Gastrocnemius medialis (tissue), 4 donors: ENCODE data around the gene KLHL6. TPM values are rescaled to one million over a fixed set of nuclear protein-coding genes. Genes with fewer than 3 reads are reported as not detected.

Source experiments
- ATAC-seq, 2 donors: fragments of 150-250 bp; one replicate each; pipeline ENCODE4 v1.9.1; 2016
- DNase-seq, 2 donors: peaks; one replicate each; pipeline ENCODE4 v3.0.0-alpha.2; 2019
- H3K27ac ChIP-seq, 4 donors: fragments of 200-600 bp; sonication (generic); 1 replicate in 1 of 4; 2 replicates in 3 of 4; pipeline ENCODE4 v1.5.1; 2016 to 2018; ENCODE audit warnings: mild to moderate bottlenecking in 2 of 4, moderate library complexity in 1 of 4
- H3K27me3 ChIP-seq, 3 donors: fragments of 200-600 bp; sonication (generic) in 2 of 3; 1 replicate in 1 of 3; 2 replicates in 2 of 3; pipeline versions ENCODE4 v1.5.1 to v1.6.0; 2016 to 2019; ENCODE audit warnings: mild to moderate bottlenecking in 1 of 3, moderate library complexity in 1 of 3
- H3K36me3 ChIP-seq, 2 donors: fragments of 200-600 bp; sonication (generic) in 1 of 2; one replicate each; pipeline ENCODE4 v1.5.1; 2017 to 2018
- H3K4me1 ChIP-seq, 2 donors: fragments of 200-600 bp; sonication (generic) in 1 of 2; one replicate each; pipeline ENCODE4 v1.5.1; 2016 to 2017; ENCODE audit warnings: mild to moderate bottlenecking in 2 of 2
- H3K4me3 ChIP-seq, 4 donors: fragments of 200-600 bp; sonication (generic) in 3 of 4; 1 replicate in 1 of 4; 2 replicates in 3 of 4; pipeline ENCODE4 v1.5.1; 2016 to 2019; ENCODE audit warnings: mild to moderate bottlenecking in 2 of 4
- H3K9me3 ChIP-seq, 3 donors: fragments of 200-600 bp; sonication (generic) in 2 of 3; 1 replicate in 1 of 3; 2 replicates in 2 of 3; pipeline ENCODE4 v1.5.1; 2016 to 2019
- CTCF ChIP-seq, 5 experiments: fragments of 450-650 bp in 3 of 5; fragments of 200-600 bp in 2 of 5; sonication (generic) in 2 of 5; IDR thresholded peaks in 4 of 5; conservative IDR thresholded peaks in 1 of 5; 1 replicate in 4 of 5; 2 replicates in 1 of 5; pipeline ENCODE4 v1.5.1; 2016 to 2019; ENCODE audit warnings: antibody characterized with exemption in 5 of 5, mild to moderate bottlenecking in 3 of 5, moderate library complexity in 3 of 5
- POLR2A ChIP-seq, 2 donors: fragments of 450-650 bp; IDR thresholded peaks; one replicate each; pipeline ENCODE4 v1.6.1; 2017; ENCODE audit warnings: antibody characterized with exemption in 2 of 2, mild to moderate bottlenecking in 2 of 2, moderate library complexity in 2 of 2
- in situ Hi-C, 4 donors: fragments of 200-750 bp; cut with MboI; loops; one replicate each; pipeline versions ENCODE4 v1.15.0 to v1.8.0; 2017; ENCODE audit warnings: low sequenced_read_pairs in 4 of 4
- intact Hi-C: fragments of 100-400 bp; cut with DNase I; formaldehyde crosslinking; loops from one replicate; pipeline ENCODE4 v1.15.1; 2023; ENCODE audit warnings: low total_unique reads
- total RNA-seq, 4 donors: library from RNA; depleted of rRNA; stranded (reverse); fragments of >200 nt; gene quantifications; one replicate each; pipeline versions ENCODE4 v1.1.0 to v1.2.3, GENCODE V29; 2016

KLHL6 gene
- total RNA-seq, 4 donors from 2014 or later: 0.15 to 0.31 (median 0.30) TPM

GRCh38 chr3:183553334-183554026, 2.0 kb downstream of the KLHL6 start:
- H3K4me3 ChIP-seq: no peak overlapping the region
- H3K27me3 ChIP-seq: no peaks in the 10 kb centered on the region
- H3K36me3 ChIP-seq: no peaks in the 10 kb centered on the region
- no peaks in the 10 kb centered on the region for H3K9me3 ChIP-seq
- no peak for TF ChIP-seq POLR2A (IDR thresholded peaks at IDR 0.05)
- TF ChIP-seq CTCF (IDR thresholded peaks at IDR 0.05 in 4 of 5, conservative IDR thresholded peaks at IDR 0.05 in 1 of 5): no peak
- peaks cover 4 to 11% of the 10 kb centered on the region in 2 donors for H3K4me1 ChIP-seq
- in situ Hi-C loops: no loop called here
- ATAC-seq (peak in 1 of 2 donors; percentile 23), DNase-seq (no peak)
- intact Hi-C loops: no loop called here
- H3K27ac ChIP-seq: peak overlapping the region in 3 of 4 donors; percentile 47 to 64 (median 54)

- peaks cover 4 to 11% of the 10 kb centered on the region in 2 donors for H3K4me1 ChIP-seq
- no peaks in the 10 kb centered on the region for H3K27me3 ChIP-seq
- H3K4me3 ChIP-seq: no peak overlapping the region
- no peaks in the 10 kb centered on the region for H3K36me3 ChIP-seq
- ATAC-seq (no peak), DNase-seq (no peak)
- H3K27ac ChIP-seq: no peak overlapping the region
- no peaks in the 10 kb centered on the region for H3K9me3 ChIP-seq
- intact Hi-C loops: no loop called here
- no peak for TF ChIP-seq POLR2A (IDR thresholded peaks at IDR 0.05)
- no peak for TF ChIP-seq CTCF (IDR thresholded peaks at IDR 0.05 in 4 of 5, conservative IDR thresholded peaks at IDR 0.05 in 1 of 5)
- in situ Hi-C loops: no loop called here
These were observed 3.6 kb downstream of the KLHL6 start for GRCh38 chr3:183551930-183552329.

- no peak overlapping the region for H3K4me3 ChIP-seq
- ATAC-seq (no peak), DNase-seq (no peak)
- H3K4me1 ChIP-seq: peaks cover 2 to 6% of the 10 kb centered on the region in 2 donors
- intact Hi-C loops: no loop called here
- no peaks in the 10 kb centered on the region for H3K9me3 ChIP-seq
- no peak for TF ChIP-seq POLR2A (IDR thresholded peaks at IDR 0.05)
- TF ChIP-seq CTCF (IDR thresholded peaks at IDR 0.05 in 4 of 5, conservative IDR thresholded peaks at IDR 0.05 in 1 of 5): no peak
- in situ Hi-C loops: no loop called here
- no peak overlapping the region for H3K27ac ChIP-seq
- H3K27me3 ChIP-seq: no peaks in the 10 kb centered on the region
- no peaks in the 10 kb centered on the region for H3K36me3 ChIP-seq
These were observed 7.2 kb downstream of the KLHL6 start for GRCh38 chr3:183548262-183548769.

- intact Hi-C loops: no loop called here
- TF ChIP-seq POLR2A (IDR thresholded peaks at IDR 0.05) (no peak), CTCF (IDR thresholded peaks at IDR 0.05 in 4 of 5, conservative IDR thresholded peaks at IDR 0.05 in 1 of 5) (no peak)
- H3K4me3 ChIP-seq: no peak overlapping the region
- no peaks in the 10 kb centered on the region for H3K4me1 ChIP-seq
- DNase-seq: no peak
- H3K36me3 ChIP-seq: no peaks in the 10 kb centered on the region
- no peaks in the 10 kb centered on the region for H3K9me3 ChIP-seq
- no peaks in the 10 kb centered on the region for H3K27me3 ChIP-seq
- ATAC-seq: no peak
- in situ Hi-C loops: no loop called here
- H3K27ac ChIP-seq: no peak overlapping the region
These were observed 8.9 kb downstream of the KLHL6 start for GRCh38 chr3:183546625-183547024.
